ENCODE data around the gene SRRM1. TPM values are rescaled to one million over a fixed set of nuclear protein-coding genes. Genes with fewer than 3 reads are reported as not detected.
"Not testable (repeated sequence)": the region's sequence is repeated elsewhere in the genome, so short reads cannot be mapped to it uniquely, and the experiment has no call there.

SRRM1 gene
- total RNA-seq, 1 experiment from 2014 or later: 228 TPM

GRCh38 chr1:24673341-24673740, 30.2 kb downstream of the SRRM1 start (continued):
- TF ChIP-seq CDX4 (CRISPR knock-in tag; IDR thresholded peaks at IDR 0.05; ENCODE audit: borderline replicate concordance): no peak
- TF ChIP-seq STAT6 (CRISPR knock-in tag; conservative IDR thresholded peaks at IDR 0.05; ENCODE audit: low read depth): no peak
- no peak for TF ChIP-seq TEAD1 (CRISPR knock-in tag; IDR thresholded peaks at IDR 0.05)
- TF ChIP-seq TEAD4 (CRISPR knock-in tag; IDR thresholded peaks at IDR 0.05): no peak
- TF ChIP-seq USF2 (CRISPR knock-in tag; IDR thresholded peaks at IDR 0.05): no peak

- POLR2A ChIA-PET; ATAC-seq; H3K4me3 Mint-ChIP-seq; H3K27ac Mint-ChIP-seq; H3K27me3 Mint-ChIP-seq (ENCODE audit: low read depth); H3K9me3 Mint-ChIP-seq; DNase-seq (ENCODE audit: low spot score); H3K4me1 Mint-ChIP-seq: not testable (repeated sequence)
- CTCF ChIA-PET: interaction anchor here (1.4 kb wide), 1 partner anchor 10 kb away, joined by 3 read pairs; no protein-coding TSS in a partner anchor
- H3K36me3 Mint-ChIP-seq: peaks cover 33% of the 10 kb centered on the region
These were observed 35.3 kb downstream of the SRRM1 start for GRCh38 chr1:24678421-24678820.

- POLR2A ChIA-PET: no interaction called here
- no peak for ATAC-seq
- H3K27me3 Mint-ChIP-seq (ENCODE audit: low read depth): no peaks in the 10 kb centered on the region
These were observed 36.6 kb downstream of the SRRM1 start for GRCh38 chr1:24679725-24680124.

More at GRCh38 chr1:24679725-24680124, 36.6 kb downstream of the SRRM1 start:
- CTCF ChIA-PET: interaction anchor here (1.1 kb wide), 1 partner anchor 182 kb away, joined by 4 read pairs; no protein-coding TSS in a partner anchor
- Mint-ChIP-seq H3K4me3 (no peak overlapping the region), H3K36me3 (peaks cover 20% of the 10 kb centered on the region), H3K27ac (no peak overlapping the region), H3K9me3 (peaks cover 3% of the 10 kb centered on the region; the same call in 1 of the 2 replicates), H3K4me1 (no peaks in the 10 kb centered on the region)
- TF ChIP-seq HMGXB4 (CRISPR knock-in tag; IDR thresholded peaks at IDR 0.05) (no peak), ATF3 (CRISPR knock-in tag; conservative IDR thresholded peaks at IDR 0.05) (no peak), ZNF121 (CRISPR knock-in tag; IDR thresholded peaks at IDR 0.05) (no peak), CREM (CRISPR knock-in tag; IDR thresholded peaks at IDR 0.05) (no peak), SMAD3 (CRISPR knock-in tag; IDR thresholded peaks at IDR 0.05; ENCODE audit: borderline replicate concordance) (no peak), NR1H2 (CRISPR knock-in tag; IDR thresholded peaks at IDR 0.05) (no peak), MXD4 (CRISPR knock-in tag; IDR thresholded peaks at IDR 0.05; ENCODE audit: borderline replicate concordance) (no peak), ZBTB21 (CRISPR knock-in tag; IDR thresholded peaks at IDR 0.05; ENCODE audit: borderline replicate concordance) (no peak), USF1 (CRISPR knock-in tag; IDR thresholded peaks at IDR 0.05) (no peak), NR2C2 (CRISPR knock-in tag; IDR thresholded peaks at IDR 0.05) (no peak), STAT6 (CRISPR knock-in tag; conservative IDR thresholded peaks at IDR 0.05; ENCODE audit: low read depth) (no peak), ZNF232 (CRISPR knock-in tag; IDR thresholded peaks at IDR 0.05) (no peak)
- DNase-seq (ENCODE audit: low spot score): no peak

Data from WTC11 (cell line).